WTC11 (cell line): ENCODE results near the gene LNX2. TPM values are rescaled to one million over a fixed set of nuclear protein-coding genes. Genes with fewer than 3 reads are reported as not detected.

ENCODE experiments used
- ATAC-seq: fragments of 200-7000 bp; cut with Tn5 transposase; 2 replicates; pipeline ENCODE4 v1.10.0; 2021; ENCODE audit warnings: mild to moderate bottlenecking, moderate library complexity
- CTCF ChIA-PET: fragments of 300-600 bp; sonication (Branson Sonifier 250); formaldehyde crosslinking; loops from one replicate; lab custom pipeline; 2021; ENCODE audit warnings: antibody characterized with exemption; lab: Charles Lee
- POLR2A ChIA-PET: fragments of 350-600 bp; sonication (Branson Sonifier 250); formaldehyde crosslinking; loops from one replicate; lab custom pipeline; 2021; ENCODE audit warnings: antibody characterized with exemption; lab: Charles Lee
- DNase-seq: peaks from one replicate; pipeline ENCODE4 v3.0.0; 2021; ENCODE audit warnings: low spot score
- H3K27ac Mint-ChIP-seq: 2 replicates; pipeline ENCODE4 v1.8.0; 2021; ENCODE audit warnings: mixed read lengths
- H3K27me3 Mint-ChIP-seq: 2 replicates; pipeline ENCODE4 v1.8.0; 2021; ENCODE audit warnings: low read depth, mild to moderate bottlenecking, moderate library complexity, mixed read lengths
- H3K36me3 Mint-ChIP-seq: 2 replicates; pipeline ENCODE4 v1.8.0; 2021; ENCODE audit warnings: mixed read lengths
- H3K4me1 Mint-ChIP-seq: 2 replicates; pipeline ENCODE4 v1.8.0; 2022; ENCODE audit warnings: mixed read lengths
- H3K4me3 Mint-ChIP-seq: 2 replicates; pipeline ENCODE4 v1.8.0; 2021; ENCODE audit warnings: mild to moderate bottlenecking, moderate library complexity, mixed read lengths
- H3K9me3 Mint-ChIP-seq: 2 replicates; pipeline ENCODE4 v1.8.0; 2021; ENCODE audit warnings: mixed read lengths
- AFF4 ChIP-seq: sonication (generic); formaldehyde crosslinking; IDR thresholded peaks from 2 replicates; pipeline ENCODE4 v1.8.1; 2023; ENCODE audit warnings: mild to moderate bottlenecking, missing genetic modification reagents, borderline replicate concordance
- ELF4 ChIP-seq: sonication (generic); formaldehyde crosslinking; IDR thresholded peaks from 2 replicates; pipeline ENCODE4 v1.8.1; 2022; ENCODE audit warnings: low read depth, mild to moderate bottlenecking, moderate library complexity, missing genetic modification reagents
- FOXK1 ChIP-seq: sonication (generic); formaldehyde crosslinking; IDR thresholded peaks from 2 replicates; pipeline ENCODE4 v1.8.0; 2022; ENCODE audit warnings: mild to moderate bottlenecking, moderate library complexity, missing genetic modification reagents
- HMGA2 ChIP-seq: fragments of 250-450 bp; sonication (Bioruptor Pico); IDR thresholded peaks from 2 replicates; pipeline ENCODE4 v1.4.0; 2021; ENCODE audit warnings: mild to moderate bottlenecking, moderate library complexity
- IRF2 ChIP-seq: sonication (generic); formaldehyde crosslinking; IDR thresholded peaks from 2 replicates; pipeline ENCODE4 v1.8.0; 2022; ENCODE audit warnings: low read depth, missing genetic modification reagents, borderline replicate concordance
- PREB ChIP-seq: sonication (generic); formaldehyde crosslinking; IDR thresholded peaks from 2 replicates; pipeline ENCODE4 v1.8.1; 2022; ENCODE audit warnings: mild to moderate bottlenecking, missing genetic modification reagents, moderate library complexity, borderline replicate concordance
- RORB ChIP-seq: fragments of 250-450 bp; sonication (Bioruptor Pico); IDR thresholded peaks from 2 replicates; pipeline ENCODE4 v1.9.0; 2021; ENCODE audit warnings: mild to moderate bottlenecking
- ZNF219 ChIP-seq: sonication (generic); formaldehyde crosslinking; IDR thresholded peaks from 2 replicates; pipeline ENCODE4 v1.8.0; 2023; ENCODE audit warnings: missing genetic modification reagents, mild to moderate bottlenecking, borderline replicate concordance
- ZNF263 ChIP-seq: sonication (generic); formaldehyde crosslinking; IDR thresholded peaks from 2 replicates; pipeline ENCODE4 v1.8.1; 2022; ENCODE audit warnings: low read depth, mild to moderate bottlenecking, moderate library complexity, missing genetic modification reagents
- ZSCAN18 ChIP-seq: fragments of 250-450 bp; sonication (Bioruptor Pico); IDR thresholded peaks from 2 replicates; pipeline ENCODE4 v2.1.2; 2022; ENCODE audit warnings: mild to moderate bottlenecking, moderate library complexity
- total RNA-seq: library from RNA; stranded (reverse); gene quantifications from 3 replicates; pipeline ENCODE4 v1.2.3, GENCODE V29; 2021
- TF ChIP-seq, protein P1 (sequence below): sonication (generic); formaldehyde crosslinking; IDR thresholded peaks from 2 replicates; pipeline ENCODE4 v1.8.1; 2022; ENCODE audit warnings: low read depth, mild to moderate bottlenecking, moderate library complexity, missing genetic modification reagents, borderline replicate concordance
- TF ChIP-seq, protein P2 (sequence below): sonication (generic); formaldehyde crosslinking; IDR thresholded peaks from 2 replicates; pipeline ENCODE4 v1.8.1; 2023; ENCODE audit warnings: mild to moderate bottlenecking, missing genetic modification reagents, moderate library complexity
- TF ChIP-seq, protein P3 (sequence below): fragments of 250-450 bp; sonication (Bioruptor Pico); IDR thresholded peaks from 2 replicates; pipeline ENCODE4 v1.9.0; 2021; ENCODE audit warnings: mild to moderate bottlenecking
- TF ChIP-seq, protein P4 (sequence below): sonication (generic); formaldehyde crosslinking; IDR thresholded peaks from 2 replicates; pipeline ENCODE4 v1.8.1; 2023; ENCODE audit warnings: mild to moderate bottlenecking, moderate library complexity, missing genetic modification reagents
- TF ChIP-seq, protein P5 (sequence below): fragments of 250-450 bp; sonication (Bioruptor Pico); IDR thresholded peaks from 2 replicates; pipeline ENCODE4 v1.9.0; 2021; ENCODE audit warnings: mild to moderate bottlenecking

Gene LNX2
- total RNA-seq, 1 experiment from 2014 or later: 10.1 TPM

DNA sequence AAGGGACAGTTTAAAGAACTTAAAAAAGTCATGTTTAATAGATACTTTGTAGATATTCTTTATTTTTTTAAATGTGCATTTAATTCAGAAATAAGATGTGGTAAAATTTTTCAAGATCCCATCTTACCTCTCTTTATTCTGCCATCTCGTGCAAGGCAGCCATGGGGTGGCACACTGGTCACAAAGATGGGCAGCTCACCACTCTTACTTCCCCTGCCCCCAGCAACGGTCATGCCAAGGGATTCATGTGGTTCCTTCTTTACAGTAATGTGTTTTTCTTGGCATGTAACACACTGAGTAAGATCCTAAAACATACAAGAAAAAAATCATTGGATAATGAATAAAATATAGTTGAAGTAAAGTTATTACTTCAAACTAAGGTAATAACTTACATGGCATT lies 64.2 kb downstream of the LNX2 start:
- Mint-ChIP-seq H3K9me3 (peaks cover 9% of the 10 kb centered on the region), H3K4me1 (no peaks in the 10 kb centered on the region), H3K27me3 (no peaks in the 10 kb centered on the region), H3K27ac (no peak overlapping the region), H3K36me3 (peaks cover 21% of the 10 kb centered on the region), H3K4me3 (no peak overlapping the region)
- DNase-seq (no peak), ATAC-seq (no peak)
- POLR2A ChIA-PET: no interaction called here
- TF ChIP-seq FOXK1 (CRISPR knock-in tag) (no peak), PREB (CRISPR knock-in tag) (no peak)
- TF ChIP-seq, protein P1, sequence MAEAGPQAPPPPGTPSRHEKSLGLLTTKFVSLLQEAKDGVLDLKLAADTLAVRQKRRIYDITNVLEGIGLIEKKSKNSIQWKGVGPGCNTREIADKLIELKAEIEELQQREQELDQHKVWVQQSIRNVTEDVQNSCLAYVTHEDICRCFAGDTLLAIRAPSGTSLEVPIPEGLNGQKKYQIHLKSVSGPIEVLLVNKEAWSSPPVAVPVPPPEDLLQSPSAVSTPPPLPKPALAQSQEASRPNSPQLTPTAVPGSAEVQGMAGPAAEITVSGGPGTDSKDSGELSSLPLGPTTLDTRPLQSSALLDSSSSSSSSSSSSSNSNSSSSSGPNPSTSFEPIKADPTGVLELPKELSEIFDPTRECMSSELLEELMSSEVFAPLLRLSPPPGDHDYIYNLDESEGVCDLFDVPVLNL (CRISPR knock-in tag): no peak
- CTCF ChIA-PET: no interaction called here

- Mint-ChIP-seq H3K27me3 (no peaks in the 10 kb centered on the region), H3K36me3 (peaks cover 39% of the 10 kb centered on the region), H3K9me3 (peaks cover 9% of the 10 kb centered on the region), H3K27ac (no peak overlapping the region), H3K4me1 (no peaks in the 10 kb centered on the region), H3K4me3 (no peak overlapping the region)
- DNase-seq (no peak), ATAC-seq (no peak)
- ChIA-PET POLR2A (no interaction called here), CTCF (interaction anchor here (1.1 to 1.2 kb wide), 2 partner anchors 12 to 19 kb away, joined by 3 to 7 read pairs; no protein-coding TSS in a partner anchor)
- TF ChIP-seq, protein P2, sequence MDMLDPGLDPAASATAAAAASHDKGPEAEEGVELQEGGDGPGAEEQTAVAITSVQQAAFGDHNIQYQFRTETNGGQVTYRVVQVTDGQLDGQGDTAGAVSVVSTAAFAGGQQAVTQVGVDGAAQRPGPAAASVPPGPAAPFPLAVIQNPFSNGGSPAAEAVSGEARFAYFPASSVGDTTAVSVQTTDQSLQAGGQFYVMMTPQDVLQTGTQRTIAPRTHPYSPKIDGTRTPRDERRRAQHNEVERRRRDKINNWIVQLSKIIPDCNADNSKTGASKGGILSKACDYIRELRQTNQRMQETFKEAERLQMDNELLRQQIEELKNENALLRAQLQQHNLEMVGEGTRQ: no peak
- peak; percentile 60 for TF ChIP-seq HMGA2 (CRISPR knock-in tag)
Observed at GRCh38 chr13:27551562-27551961, 68.8 kb downstream of the LNX2 start.

DNA sequence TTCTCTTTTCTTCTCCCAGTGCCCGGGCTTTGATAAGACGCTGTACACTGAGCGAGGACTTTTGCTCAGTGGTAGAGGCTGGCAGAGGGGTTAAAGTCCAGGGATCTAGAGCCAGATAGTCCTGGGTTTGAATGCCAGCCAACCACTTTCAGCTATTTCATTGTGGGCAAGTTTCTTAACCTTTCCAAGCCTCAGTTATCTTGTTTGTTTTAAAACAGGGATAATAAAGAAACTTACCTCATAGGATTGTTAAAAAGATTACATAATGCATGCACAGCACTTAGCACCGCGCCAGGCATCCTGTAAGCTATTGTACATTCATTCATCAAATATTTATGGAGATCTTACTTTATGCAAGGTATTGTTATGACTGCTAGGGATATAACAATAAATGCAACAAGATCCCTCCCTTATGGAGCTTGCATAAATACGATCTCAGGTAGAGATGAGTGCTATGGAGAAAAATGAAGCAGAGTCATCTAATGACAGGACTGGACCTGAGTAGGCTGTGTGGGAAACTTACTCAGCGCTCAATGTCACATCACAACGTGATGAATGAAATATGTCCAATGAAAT lies 70.8 kb downstream of the LNX2 start:
- ATAC-seq: no peak
- POLR2A ChIA-PET: no interaction called here
- H3K27ac Mint-ChIP-seq: no peak overlapping the region
- TF ChIP-seq, protein P3, sequence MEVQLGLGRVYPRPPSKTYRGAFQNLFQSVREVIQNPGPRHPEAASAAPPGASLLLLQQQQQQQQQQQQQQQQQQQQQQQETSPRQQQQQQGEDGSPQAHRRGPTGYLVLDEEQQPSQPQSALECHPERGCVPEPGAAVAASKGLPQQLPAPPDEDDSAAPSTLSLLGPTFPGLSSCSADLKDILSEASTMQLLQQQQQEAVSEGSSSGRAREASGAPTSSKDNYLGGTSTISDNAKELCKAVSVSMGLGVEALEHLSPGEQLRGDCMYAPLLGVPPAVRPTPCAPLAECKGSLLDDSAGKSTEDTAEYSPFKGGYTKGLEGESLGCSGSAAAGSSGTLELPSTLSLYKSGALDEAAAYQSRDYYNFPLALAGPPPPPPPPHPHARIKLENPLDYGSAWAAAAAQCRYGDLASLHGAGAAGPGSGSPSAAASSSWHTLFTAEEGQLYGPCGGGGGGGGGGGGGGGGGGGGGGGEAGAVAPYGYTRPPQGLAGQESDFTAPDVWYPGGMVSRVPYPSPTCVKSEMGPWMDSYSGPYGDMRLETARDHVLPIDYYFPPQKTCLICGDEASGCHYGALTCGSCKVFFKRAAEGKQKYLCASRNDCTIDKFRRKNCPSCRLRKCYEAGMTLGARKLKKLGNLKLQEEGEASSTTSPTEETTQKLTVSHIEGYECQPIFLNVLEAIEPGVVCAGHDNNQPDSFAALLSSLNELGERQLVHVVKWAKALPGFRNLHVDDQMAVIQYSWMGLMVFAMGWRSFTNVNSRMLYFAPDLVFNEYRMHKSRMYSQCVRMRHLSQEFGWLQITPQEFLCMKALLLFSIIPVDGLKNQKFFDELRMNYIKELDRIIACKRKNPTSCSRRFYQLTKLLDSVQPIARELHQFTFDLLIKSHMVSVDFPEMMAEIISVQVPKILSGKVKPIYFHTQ: no peak
- TF ChIP-seq, protein P4, sequence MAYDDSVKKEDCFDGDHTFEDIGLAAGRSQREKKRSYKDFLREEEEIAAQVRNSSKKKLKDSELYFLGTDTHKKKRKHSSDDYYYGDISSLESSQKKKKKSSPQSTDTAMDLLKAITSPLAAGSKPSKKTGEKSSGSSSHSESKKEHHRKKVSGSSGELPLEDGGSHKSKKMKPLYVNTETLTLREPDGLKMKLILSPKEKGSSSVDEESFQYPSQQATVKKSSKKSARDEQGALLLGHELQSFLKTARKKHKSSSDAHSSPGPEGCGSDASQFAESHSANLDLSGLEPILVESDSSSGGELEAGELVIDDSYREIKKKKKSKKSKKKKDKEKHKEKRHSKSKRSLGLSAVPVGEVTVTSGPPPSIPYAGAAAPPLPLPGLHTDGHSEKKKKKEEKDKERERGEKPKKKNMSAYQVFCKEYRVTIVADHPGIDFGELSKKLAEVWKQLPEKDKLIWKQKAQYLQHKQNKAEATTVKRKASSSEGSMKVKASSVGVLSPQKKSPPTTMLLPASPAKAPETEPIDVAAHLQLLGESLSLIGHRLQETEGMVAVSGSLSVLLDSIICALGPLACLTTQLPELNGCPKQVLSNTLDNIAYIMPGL (CRISPR knock-in tag): no peak
- TF ChIP-seq AFF4 (CRISPR knock-in tag) (no peak), ELF4 (CRISPR knock-in tag) (no peak), ZNF263 (CRISPR knock-in tag) (no peak), PREB (CRISPR knock-in tag) (no peak), ZSCAN18 (CRISPR knock-in tag) (no peak), RORB (CRISPR knock-in tag) (no peak), IRF2 (no peak), ZNF219 (CRISPR knock-in tag) (no peak)
- TF ChIP-seq, protein P5, sequence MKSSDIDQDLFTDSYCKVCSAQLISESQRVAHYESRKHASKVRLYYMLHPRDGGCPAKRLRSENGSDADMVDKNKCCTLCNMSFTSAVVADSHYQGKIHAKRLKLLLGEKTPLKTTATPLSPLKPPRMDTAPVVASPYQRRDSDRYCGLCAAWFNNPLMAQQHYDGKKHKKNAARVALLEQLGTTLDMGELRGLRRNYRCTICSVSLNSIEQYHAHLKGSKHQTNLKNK (CRISPR knock-in tag): no peak

More for the DNA sequence above, 70.8 kb downstream of the LNX2 start:
- no peak overlapping the region for H3K4me3 Mint-ChIP-seq
- H3K4me1 Mint-ChIP-seq: no peaks in the 10 kb centered on the region
- DNase-seq: no peak
- no peaks in the 10 kb centered on the region for H3K9me3 Mint-ChIP-seq
- no peaks in the 10 kb centered on the region for H3K27me3 Mint-ChIP-seq
- peaks cover 29% of the 10 kb centered on the region for H3K36me3 Mint-ChIP-seq
- CTCF ChIA-PET: no interaction called here
